ENCODE measurements around the gene KISS1.
A peak's percentile ranks its signal among the peaks of the same experiment; 100 is the strongest.

DNA sequence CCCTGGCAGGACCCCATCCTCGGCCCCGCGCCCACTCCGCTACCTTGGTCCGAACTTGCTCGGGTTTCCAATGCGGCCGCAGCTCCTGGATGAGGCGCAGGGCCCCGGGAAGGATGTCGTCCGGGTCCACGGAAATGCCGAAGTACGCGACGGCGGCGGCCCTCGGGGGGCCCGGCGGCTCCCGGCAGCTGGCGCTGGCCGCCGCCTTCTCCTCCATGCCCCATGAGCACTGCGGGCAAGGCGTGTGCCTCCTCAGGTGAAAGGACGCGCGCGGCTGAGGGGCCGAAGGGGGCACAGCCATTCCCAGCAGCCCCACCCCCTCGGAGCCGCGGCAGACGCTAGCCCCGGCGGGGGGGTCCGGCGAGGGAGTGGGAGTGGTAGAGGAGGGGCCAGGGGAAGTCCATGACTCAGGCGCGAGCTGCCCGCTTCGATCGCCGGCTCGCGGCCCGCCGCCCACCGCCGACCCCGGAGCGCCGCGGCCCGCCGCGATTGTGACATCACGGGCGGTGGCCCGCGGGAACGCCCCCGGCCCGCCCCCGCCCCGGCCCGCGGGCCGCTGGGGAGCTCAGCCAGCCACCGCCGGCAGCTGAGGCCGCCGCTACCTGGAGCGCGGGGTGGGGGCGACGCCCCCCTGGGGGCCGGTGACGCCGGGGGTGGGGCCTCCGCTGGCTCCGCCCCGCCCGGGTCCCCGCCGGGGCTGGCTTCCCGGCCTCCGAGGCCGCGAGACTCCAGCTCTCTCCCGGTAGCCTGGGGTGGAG lies 44.6 kb downstream of the KISS1 start, which contains the start of gene ETNK2:
- TF ChIP-seq TAF1 (IDR thresholded peaks at IDR 0.05; ENCODE audit: borderline replicate concordance, insufficient read depth, low read length), result no peak
- TF ChIP-seq, protein P1, sequence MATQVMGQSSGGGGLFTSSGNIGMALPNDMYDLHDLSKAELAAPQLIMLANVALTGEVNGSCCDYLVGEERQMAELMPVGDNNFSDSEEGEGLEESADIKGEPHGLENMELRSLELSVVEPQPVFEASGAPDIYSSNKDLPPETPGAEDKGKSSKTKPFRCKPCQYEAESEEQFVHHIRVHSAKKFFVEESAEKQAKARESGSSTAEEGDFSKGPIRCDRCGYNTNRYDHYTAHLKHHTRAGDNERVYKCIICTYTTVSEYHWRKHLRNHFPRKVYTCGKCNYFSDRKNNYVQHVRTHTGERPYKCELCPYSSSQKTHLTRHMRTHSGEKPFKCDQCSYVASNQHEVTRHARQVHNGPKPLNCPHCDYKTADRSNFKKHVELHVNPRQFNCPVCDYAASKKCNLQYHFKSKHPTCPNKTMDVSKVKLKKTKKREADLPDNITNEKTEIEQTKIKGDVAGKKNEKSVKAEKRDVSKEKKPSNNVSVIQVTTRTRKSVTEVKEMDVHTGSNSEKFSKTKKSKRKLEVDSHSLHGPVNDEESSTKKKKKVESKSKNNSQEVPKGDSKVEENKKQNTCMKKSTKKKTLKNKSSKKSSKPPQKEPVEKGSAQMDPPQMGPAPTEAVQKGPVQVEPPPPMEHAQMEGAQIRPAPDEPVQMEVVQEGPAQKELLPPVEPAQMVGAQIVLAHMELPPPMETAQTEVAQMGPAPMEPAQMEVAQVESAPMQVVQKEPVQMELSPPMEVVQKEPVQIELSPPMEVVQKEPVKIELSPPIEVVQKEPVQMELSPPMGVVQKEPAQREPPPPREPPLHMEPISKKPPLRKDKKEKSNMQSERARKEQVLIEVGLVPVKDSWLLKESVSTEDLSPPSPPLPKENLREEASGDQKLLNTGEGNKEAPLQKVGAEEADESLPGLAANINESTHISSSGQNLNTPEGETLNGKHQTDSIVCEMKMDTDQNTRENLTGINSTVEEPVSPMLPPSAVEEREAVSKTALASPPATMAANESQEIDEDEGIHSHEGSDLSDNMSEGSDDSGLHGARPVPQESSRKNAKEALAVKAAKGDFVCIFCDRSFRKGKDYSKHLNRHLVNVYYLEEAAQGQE (IDR thresholded peaks at IDR 0.05; ENCODE audit: insufficient read depth in 1 of 2, low read depth in 2 of 2, low read length in 2 of 2), result no peak
- TF ChIP-seq FOXP2 (optimal IDR thresholded peaks at IDR 0.05; ENCODE audit: borderline replicate concordance, extremely low read depth, extremely low read length, insufficient read depth), result peak; percentile 22
- no peak for TF ChIP-seq POLR2AphosphoS5 (IDR thresholded peaks at IDR 0.05; ENCODE audit: low read depth, low read length)
- no peak for TF ChIP-seq SIN3A (IDR thresholded peaks at IDR 0.05; ENCODE audit: borderline replicate concordance, insufficient read depth, low read length)
